Measurements from ENCODE around the gene HMGCLL1.

HMGCLL1 gene

DNA sequence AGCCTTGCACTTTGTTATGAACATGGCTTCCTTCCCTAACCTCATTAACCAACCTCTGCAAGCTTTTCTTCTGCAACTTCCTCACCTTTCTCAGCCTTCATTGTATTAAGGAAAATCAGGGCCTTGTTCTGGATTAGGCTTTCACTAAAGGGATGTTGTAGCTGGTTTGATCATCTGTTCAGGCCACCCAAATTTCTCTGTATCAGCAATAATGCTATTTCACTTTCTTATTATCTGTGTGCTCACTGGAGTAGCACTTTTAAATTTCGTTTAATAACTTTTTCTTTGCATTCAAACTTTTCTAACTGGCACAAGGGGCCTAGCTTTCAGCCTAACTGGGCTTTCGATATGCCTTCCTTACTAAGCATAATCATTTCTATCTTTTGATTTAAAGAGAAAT, 155.1 kb downstream of the HMGCLL1 start:
- in situ Hi-C loops (cut with MboI; ENCODE audit: low pct_unique_long_range_greater_than_20kb, low sequenced_read_pairs, unreplicated experiment), result no loop called here
- no peak for DNase-seq (ENCODE audit: low spot score)
- no peak for TF ChIP-seq CTCF (IDR thresholded peaks at IDR 0.05; ENCODE audit: extremely low read depth, insufficient read depth, missing control alignments)

DNA sequence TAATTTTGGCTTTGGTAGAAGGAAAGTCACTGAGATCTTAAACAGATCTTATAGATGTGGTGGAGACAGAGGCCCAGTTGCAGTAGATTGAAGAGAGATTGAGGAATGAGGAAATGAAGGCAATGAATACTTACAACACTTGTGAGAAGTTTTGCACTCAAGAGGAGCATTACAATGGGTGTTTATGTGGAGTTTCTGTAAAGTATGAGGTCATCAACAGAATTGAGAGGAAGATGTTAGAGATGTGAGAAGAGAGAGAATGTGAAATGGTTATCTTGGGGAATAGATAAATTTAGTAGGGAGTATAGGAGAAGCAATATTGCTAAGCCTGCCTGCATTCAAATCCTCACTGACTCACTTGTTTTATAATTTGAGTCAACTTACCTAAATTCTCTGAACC, 168.3 kb downstream of the HMGCLL1 start:
- TF ChIP-seq CTCF (IDR thresholded peaks at IDR 0.05; ENCODE audit: extremely low read depth, insufficient read depth, missing control alignments), result no peak
- DNase-seq (ENCODE audit: low spot score), result no peak
- in situ Hi-C loops (cut with MboI; ENCODE audit: low pct_unique_long_range_greater_than_20kb, low sequenced_read_pairs, unreplicated experiment), result no loop called here

DNA sequence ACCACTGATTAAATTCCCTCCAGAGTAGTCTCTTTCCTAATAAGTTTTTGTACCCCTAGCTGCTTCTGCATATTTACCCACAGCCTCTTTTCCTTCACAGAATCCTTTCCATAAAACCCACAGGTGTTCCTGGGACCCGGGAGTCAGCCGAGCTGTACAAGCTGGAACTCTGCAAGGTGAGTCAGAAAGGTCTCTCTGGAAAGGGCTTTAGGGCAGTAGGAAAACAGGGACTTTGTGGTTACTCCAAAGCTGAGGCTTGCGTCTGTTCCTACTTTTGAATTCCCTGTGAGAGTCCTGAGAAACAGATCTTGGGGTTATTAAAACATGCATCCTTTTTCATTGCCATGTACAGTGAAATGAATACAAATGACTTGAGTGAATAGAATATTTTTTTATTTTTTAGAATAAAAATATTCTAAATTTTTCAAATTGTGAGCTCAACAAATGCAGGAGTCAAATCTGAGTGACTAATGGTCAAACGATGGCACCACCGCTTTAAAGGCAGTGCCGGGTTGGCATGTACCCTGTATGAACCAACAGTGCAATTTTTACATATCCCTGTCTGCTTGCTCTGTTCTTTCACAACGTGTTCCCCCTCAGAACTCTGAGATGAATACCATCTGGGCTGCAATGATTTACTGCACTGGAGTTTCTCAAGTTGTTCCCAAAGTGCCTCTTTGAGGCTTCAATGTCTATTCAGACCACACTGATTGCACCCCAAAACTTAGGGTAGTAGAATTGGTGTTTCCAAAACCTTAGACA, 173.3 kb downstream of the HMGCLL1 start:
- no peak for DNase-seq (ENCODE audit: low spot score)
- in situ Hi-C loops (cut with MboI; ENCODE audit: low pct_unique_long_range_greater_than_20kb, low sequenced_read_pairs, unreplicated experiment), result no loop called here
- no peak for TF ChIP-seq CTCF (IDR thresholded peaks at IDR 0.05; ENCODE audit: extremely low read depth, insufficient read depth, missing control alignments)

DNA sequence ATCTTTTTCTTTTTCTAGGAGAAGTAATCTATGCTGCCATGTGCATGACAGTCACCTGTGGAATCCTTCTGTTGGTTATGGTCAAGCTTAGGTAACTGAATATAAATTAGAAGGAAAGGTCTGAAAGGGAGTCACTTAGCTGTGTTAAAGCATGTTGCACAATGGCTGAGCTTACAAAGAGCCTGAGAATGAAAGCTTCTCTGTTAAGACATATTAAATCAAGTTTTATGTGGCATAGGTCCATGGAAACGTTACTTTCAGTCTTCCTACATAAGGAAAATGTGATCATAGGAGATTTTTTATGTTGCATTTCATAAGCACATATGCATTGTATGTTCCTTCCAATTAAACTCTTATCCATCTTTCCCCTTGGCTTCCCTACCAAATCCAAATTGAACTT, 179.6 kb downstream of the HMGCLL1 start:
- in situ Hi-C loops (cut with MboI; ENCODE audit: low pct_unique_long_range_greater_than_20kb, low sequenced_read_pairs, unreplicated experiment), result no loop called here
- no peak for TF ChIP-seq CTCF (IDR thresholded peaks at IDR 0.05; ENCODE audit: extremely low read depth, insufficient read depth, missing control alignments)
- no peak for DNase-seq (ENCODE audit: low spot score)

DNA sequence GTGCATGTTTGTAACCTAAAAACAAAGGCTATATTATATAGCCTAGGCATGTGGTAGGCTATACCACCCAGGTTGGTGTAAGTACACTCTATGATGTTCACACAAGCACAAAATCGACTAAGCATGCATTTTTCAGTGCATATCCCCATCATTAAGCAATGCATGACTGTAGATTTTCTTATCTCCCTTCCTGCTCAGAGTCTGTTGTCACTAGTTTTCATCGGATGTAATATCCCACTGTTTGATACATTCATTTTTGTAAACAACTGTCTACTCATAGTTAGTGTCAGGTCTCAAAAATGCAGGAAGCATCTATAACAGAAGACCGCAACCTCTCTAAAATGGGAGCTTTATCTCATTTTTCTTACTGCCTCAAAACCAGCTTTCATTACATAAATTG, 181.0 kb downstream of the HMGCLL1 start:
- TF ChIP-seq CTCF (IDR thresholded peaks at IDR 0.05; ENCODE audit: extremely low read depth, insufficient read depth, missing control alignments), result no peak
- DNase-seq (ENCODE audit: low spot score), result no peak
- in situ Hi-C loops (cut with MboI; ENCODE audit: low pct_unique_long_range_greater_than_20kb, low sequenced_read_pairs, unreplicated experiment), result no loop called here

- TF ChIP-seq CTCF (IDR thresholded peaks at IDR 0.05; ENCODE audit: extremely low read depth, insufficient read depth, missing control alignments), result no peak
- in situ Hi-C loops (cut with MboI; ENCODE audit: low pct_unique_long_range_greater_than_20kb, low sequenced_read_pairs, unreplicated experiment), result no loop called here
- DNase-seq (ENCODE audit: low spot score), result no peak
Measured at GRCh38 chr6:55395871-55396270, 183.1 kb downstream of the HMGCLL1 start.
